GM19099 (cell line): ENCODE measurements around the gene VTCN1.

Source experiments
- POLR2A ChIP-seq: IDR thresholded peaks from 3 replicates; pipeline ENCODE4 v1.6.1; 2011; ENCODE audit warnings: low read depth; ENCODE audit not compliant: insufficient read length; ENCODE audit errors: extremely low read depth

The VTCN1 gene

DNA sequence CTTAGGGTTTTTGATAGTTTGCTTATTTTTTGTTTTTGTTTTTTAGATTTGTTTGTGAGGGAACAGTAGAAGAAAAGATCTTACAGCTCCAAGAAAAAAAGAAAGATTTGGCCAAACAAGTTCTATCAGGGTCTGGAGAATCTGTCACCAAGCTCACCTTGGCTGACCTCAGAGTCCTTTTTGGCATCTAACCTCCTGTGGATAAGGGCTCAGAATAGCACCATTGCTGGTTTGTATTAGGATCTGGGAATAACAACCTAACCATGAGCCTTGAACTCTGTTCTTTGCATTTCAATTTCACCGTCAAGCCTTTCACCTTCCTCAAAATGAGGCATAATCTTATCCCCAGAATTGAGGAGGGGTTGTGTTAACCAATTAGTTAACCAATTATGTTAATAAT, 109.4 kb downstream of the VTCN1 start:
- no peak for TF ChIP-seq POLR2A

- no peak for TF ChIP-seq POLR2A
Observed at GRCh38 chr1:117098287-117098890, 112.3 kb downstream of the VTCN1 start.

DNA sequence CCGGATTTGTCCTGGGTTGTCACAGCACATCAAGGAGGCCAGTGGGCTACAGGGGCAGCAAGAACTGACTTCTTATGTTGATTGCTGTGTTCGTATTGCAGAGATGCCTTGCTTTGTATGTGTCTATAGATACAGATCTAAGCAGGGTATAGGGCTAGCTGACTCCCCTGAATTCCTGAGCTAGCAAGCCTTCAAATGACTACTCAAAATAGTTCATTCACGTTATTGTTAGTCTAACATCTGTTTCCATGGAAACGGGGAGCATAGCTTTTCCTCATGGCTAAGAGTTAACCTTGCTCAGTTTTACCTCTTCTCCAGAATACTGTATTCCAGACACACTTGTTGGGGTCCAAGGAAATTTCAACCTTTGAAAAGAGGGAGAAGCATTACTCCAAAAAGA, 113.3 kb downstream of the VTCN1 start:
- TF ChIP-seq POLR2A = no peak

DNA sequence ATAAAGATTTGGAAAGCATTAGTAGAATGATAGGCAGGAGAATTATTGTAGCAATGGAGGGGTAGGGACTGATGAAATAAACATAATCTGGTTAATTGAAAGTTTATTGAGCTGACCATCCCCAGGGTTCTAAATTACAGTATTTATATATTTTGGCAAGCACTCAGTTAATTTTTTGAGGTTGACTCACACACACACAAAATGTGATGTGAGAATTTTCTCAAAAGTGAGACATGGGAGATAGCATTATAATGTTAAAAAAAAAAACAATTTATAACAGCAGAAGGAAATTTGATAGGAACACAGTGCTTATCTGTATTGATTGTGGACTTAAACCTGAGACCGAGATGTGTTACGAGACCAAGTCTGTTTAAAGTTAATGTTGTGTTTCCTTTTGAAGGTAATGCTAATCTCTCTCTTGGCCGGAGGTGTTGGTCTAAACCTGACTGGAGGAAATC, 113.7 kb downstream of the VTCN1 start:
- no peak for TF ChIP-seq POLR2A

- no peak for TF ChIP-seq POLR2A
Observed at GRCh38 chr1:117094841-117095604, 115.7 kb downstream of the VTCN1 start.

GRCh38 chr1:117093870-117094621, 116.7 kb downstream of the VTCN1 start:
- TF ChIP-seq POLR2A = no peak
